Neural cell (in vitro differentiated cells): ENCODE results near the gene LY9. TPM values are rescaled to one million over a fixed set of nuclear protein-coding genes. Genes with fewer than 3 reads are reported as not detected.
"Not testable (repeated sequence)": the region's sequence is repeated elsewhere in the genome, so short reads cannot be mapped to it uniquely, and the experiment has no call there.

Experiments
- H2AFZ ChIP-seq: fragments of 200-600, 300-800 bp; sonication (generic), shearing (Covaris generic); 2 replicates; pipeline ENCODE4 v1.6.0; 2014; ENCODE audit warnings: low read depth, mild to moderate bottlenecking, antibody characterized with exemption, low read length, moderate library complexity
- H3F3A ChIP-seq: fragments of 200-600 bp; shearing (Covaris generic); 2 replicates; pipeline ENCODE4 v1.6.1; 2016; ENCODE audit warnings: mild to moderate bottlenecking, moderate library complexity, mixed read lengths, antibody characterized with exemption, low read length; ENCODE audit not compliant: insufficient read depth, poor library complexity, severe bottlenecking
- H3K27ac ChIP-seq: fragments of 200-600, 300-800 bp; sonication (generic), shearing (Covaris generic); 2 replicates; pipeline ENCODE4 v1.5.1; 2014; ENCODE audit warnings: mild to moderate bottlenecking, low read length, moderate library complexity
- H3K27me3 ChIP-seq: fragments of 300-800, 200-600 bp; sonication (generic), shearing (Covaris generic); 2 replicates; pipeline ENCODE4 v1.6.0; 2014; ENCODE audit warnings: mild to moderate bottlenecking, low read depth, low read length, moderate library complexity; ENCODE audit not compliant: insufficient read depth
- H3K36me3 ChIP-seq: fragments of 300-800, 200-600 bp; sonication (generic), shearing (Covaris generic); 2 replicates; pipeline ENCODE4 v1.5.1; 2014; ENCODE audit warnings: mild to moderate bottlenecking, antibody characterized with exemption, low read length, moderate library complexity; ENCODE audit not compliant: insufficient read depth
- H3K4me2 ChIP-seq: fragments of 300-800, 200-600 bp; sonication (generic), shearing (Covaris generic); 2 replicates; pipeline ENCODE4 v1.6.0; 2014; ENCODE audit warnings: mild to moderate bottlenecking, low read length
- H3K4me3 ChIP-seq: fragments of 300-800, 200-600 bp; sonication (generic), shearing (Covaris generic); 2 replicates; pipeline ENCODE4 v1.5.1; 2014; ENCODE audit warnings: mild to moderate bottlenecking, low read length, moderate library complexity
- H3K79me2 ChIP-seq: fragments of 200-600 bp; shearing (Covaris generic); replicated peaks from 2 replicates; pipeline ENCODE4 v1.6.0; 2014; ENCODE audit warnings: mild to moderate bottlenecking, low read length, moderate library complexity; ENCODE audit not compliant: insufficient read depth
- H3K9ac ChIP-seq: fragments of 300-800, 200-600 bp; sonication (generic), shearing (Covaris generic); 2 replicates; pipeline ENCODE4 v1.6.1; 2016; ENCODE audit warnings: mild to moderate bottlenecking, low read length, mixed read lengths
- H3K9me2 ChIP-seq: fragments of 200-600 bp; shearing (Covaris generic); 2 replicates; pipeline ENCODE4 v1.6.1; 2016; ENCODE audit warnings: mild to moderate bottlenecking, low read length, mixed read lengths; ENCODE audit not compliant: insufficient read depth
- H3K9me3 ChIP-seq: fragments of 200-600, 300-800 bp; sonication (generic), shearing (Covaris generic); 2 replicates; pipeline ENCODE4 v1.6.1; 2016; ENCODE audit warnings: mild to moderate bottlenecking, mixed run types, low read length, moderate library complexity, mixed read lengths
- H4K20me1 ChIP-seq: fragments of 200-600 bp; shearing (Covaris generic); 2 replicates; pipeline ENCODE4 v1.6.1; 2016; ENCODE audit warnings: mild to moderate bottlenecking, mixed run types; ENCODE audit not compliant: insufficient read depth
- CTCF ChIP-seq: fragments of 450-650 bp; IDR thresholded peaks from 2 replicates; pipeline ENCODE4 v1.5.1; 2014; ENCODE audit warnings: antibody characterized with exemption, mild to moderate bottlenecking, moderate library complexity; ENCODE audit not compliant: poor library complexity, severe bottlenecking
- EP300 ChIP-seq: fragments of 450-650 bp; conservative IDR thresholded peaks from 2 replicates; pipeline ENCODE4 v1.6.1; 2014; ENCODE audit warnings: antibody characterized with exemption, mild to moderate bottlenecking, moderate library complexity; ENCODE audit not compliant: poor library complexity, severe bottlenecking
- EZH2 ChIP-seq: fragments of 200-600, 300-800 bp; shearing (Covaris generic), sonication (generic); IDR thresholded peaks from 2 replicates; pipeline ENCODE4 v1.6.1; 2014; ENCODE audit warnings: antibody characterized with exemption, low read length, borderline replicate concordance, mild to moderate bottlenecking; ENCODE audit not compliant: insufficient read depth, poor library complexity, severe bottlenecking
- MXI1 ChIP-seq: fragments of 450-650 bp; conservative IDR thresholded peaks from 2 replicates; pipeline ENCODE4 v1.6.1; 2014; ENCODE audit warnings: antibody characterized with exemption, mild to moderate bottlenecking; ENCODE audit not compliant: poor library complexity, severe bottlenecking
- POLR2AphosphoS5 ChIP-seq: IDR thresholded peaks from 2 replicates; pipeline ENCODE4 v1.6.1; 2012
- RAD21 ChIP-seq: fragments of 450-650 bp; conservative IDR thresholded peaks from 2 replicates; pipeline ENCODE4 v1.6.1; 2014; ENCODE audit warnings: antibody characterized with exemption, mild to moderate bottlenecking, moderate library complexity
- REST ChIP-seq: IDR thresholded peaks from 2 replicates; pipeline ENCODE4 v1.6.1; 2012; ENCODE audit warnings: borderline replicate concordance
- SMC3 ChIP-seq: fragments of 450-650 bp; conservative IDR thresholded peaks from 2 replicates; pipeline ENCODE4 v1.6.1; 2014; ENCODE audit warnings: antibody characterized with exemption, mild to moderate bottlenecking, moderate library complexity; ENCODE audit not compliant: poor library complexity
- TAF1 ChIP-seq: IDR thresholded peaks from 2 replicates; pipeline ENCODE4 v1.6.1; 2012; ENCODE audit warnings: low read depth
- polyA plus RNA-seq: library from polyadenylated mRNA; depleted of rRNA; stranded (reverse); fragments of >200 nt; gene quantifications from 2 replicates; pipeline ENCODE4 v1.2.3, GENCODE V29; 2014

The LY9 gene
- polyA plus RNA-seq, 1 donor from 2014 or later = not detected

GRCh38 chr1:160868141-160868540 is 72.2 kb downstream of the LY9 start:
- H2AFZ ChIP-seq = no peak overlapping the region
- H3K36me3 ChIP-seq = no peaks in the 10 kb centered on the region
- TF ChIP-seq EP300 (no peak), TAF1 (no peak), CTCF (no peak), EZH2 (no peak), SMC3 (no peak), REST (no peak)

GRCh38 chr1:160874935-160875334 is 79.0 kb downstream of the LY9 start:
- Histone ChIP-seq H3K27ac (no peak overlapping the region), H3K9me3 (no peaks in the 10 kb centered on the region), H4K20me1 (no peaks in the 10 kb centered on the region), H3K4me2 (no peak overlapping the region), H2AFZ (no peak overlapping the region), H3K9me2 (no peaks in the 10 kb centered on the region), H3K79me2 (no peaks in the 10 kb centered on the region), H3F3A (no peaks in the 10 kb centered on the region), H3K9ac (no peak overlapping the region), H3K36me3 (no peaks in the 10 kb centered on the region), H3K4me3 (no peak overlapping the region), H3K27me3 (no peaks in the 10 kb centered on the region)
- TF ChIP-seq EP300 (no peak), MXI1 (no peak), TAF1 (no peak), REST (no peak), CTCF (no peak), POLR2AphosphoS5 (no peak), EZH2 (no peak), SMC3 (no peak), RAD21 (no peak)

More at GRCh38 chr1:160868141-160868540, 72.2 kb downstream of the LY9 start:
- Histone ChIP-seq H3K79me2 (no peaks in the 10 kb centered on the region), H3K4me3 (no peak overlapping the region), H4K20me1 (no peaks in the 10 kb centered on the region), H3K27ac (no peak overlapping the region), H3K27me3 (no peaks in the 10 kb centered on the region), H3K4me2 (no peak overlapping the region), H3F3A (no peaks in the 10 kb centered on the region), H3K9ac (no peak overlapping the region), H3K9me2 (no peaks in the 10 kb centered on the region), H3K9me3 (no peaks in the 10 kb centered on the region)

GRCh38 chr1:160875591-160875990 is 79.6 kb downstream of the LY9 start:
- not testable (repeated sequence) for H3K9ac ChIP-seq, H3K27ac ChIP-seq, H3K79me2 ChIP-seq, H3K27me3 ChIP-seq, H3K4me3 ChIP-seq, H3K9me3 ChIP-seq, H3K36me3 ChIP-seq, H3K4me2 ChIP-seq, H3K9me2 ChIP-seq, H2AFZ ChIP-seq, H4K20me1 ChIP-seq, H3F3A ChIP-seq
